ENCODE results near the gene AMMECR1.

The AMMECR1 gene

DNA sequence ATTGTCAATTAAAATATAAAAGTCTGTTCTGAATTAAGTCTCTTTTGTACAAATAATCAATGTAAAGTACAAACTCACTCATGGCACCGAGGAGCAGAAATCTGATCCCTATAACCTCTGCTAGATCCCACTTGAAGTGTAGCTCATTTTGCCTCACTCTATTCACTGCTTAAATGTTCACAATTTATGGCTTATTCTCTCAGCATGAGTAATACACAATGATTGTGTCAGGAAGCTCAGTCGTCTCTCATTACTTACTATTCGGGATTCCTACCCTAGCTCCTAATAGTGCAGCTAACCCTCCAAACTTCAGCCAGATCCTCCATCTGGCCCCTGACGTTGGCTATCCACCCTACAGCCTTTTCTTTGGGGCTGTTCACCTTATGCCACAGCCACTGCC, 4.7 kb upstream of the AMMECR1 start:
- no peak for DNase-seq

GRCh38 chrX:110321670-110322069, 3.8 kb upstream of the AMMECR1 start:
- DNase-seq = no peak
- H3K27me3 ChIP-seq = no peaks in the 10 kb centered on the region

More for the DNA sequence above, 4.7 kb upstream of the AMMECR1 start:
- peaks cover 2% of the 10 kb centered on the region; the same call in 1 of the 2 replicates for H3K36me3 ChIP-seq
- H3K9me3 ChIP-seq = no peaks in the 10 kb centered on the region
- no peaks in the 10 kb centered on the region for H3K4me1 ChIP-seq
- TF ChIP-seq, protein P1, sequence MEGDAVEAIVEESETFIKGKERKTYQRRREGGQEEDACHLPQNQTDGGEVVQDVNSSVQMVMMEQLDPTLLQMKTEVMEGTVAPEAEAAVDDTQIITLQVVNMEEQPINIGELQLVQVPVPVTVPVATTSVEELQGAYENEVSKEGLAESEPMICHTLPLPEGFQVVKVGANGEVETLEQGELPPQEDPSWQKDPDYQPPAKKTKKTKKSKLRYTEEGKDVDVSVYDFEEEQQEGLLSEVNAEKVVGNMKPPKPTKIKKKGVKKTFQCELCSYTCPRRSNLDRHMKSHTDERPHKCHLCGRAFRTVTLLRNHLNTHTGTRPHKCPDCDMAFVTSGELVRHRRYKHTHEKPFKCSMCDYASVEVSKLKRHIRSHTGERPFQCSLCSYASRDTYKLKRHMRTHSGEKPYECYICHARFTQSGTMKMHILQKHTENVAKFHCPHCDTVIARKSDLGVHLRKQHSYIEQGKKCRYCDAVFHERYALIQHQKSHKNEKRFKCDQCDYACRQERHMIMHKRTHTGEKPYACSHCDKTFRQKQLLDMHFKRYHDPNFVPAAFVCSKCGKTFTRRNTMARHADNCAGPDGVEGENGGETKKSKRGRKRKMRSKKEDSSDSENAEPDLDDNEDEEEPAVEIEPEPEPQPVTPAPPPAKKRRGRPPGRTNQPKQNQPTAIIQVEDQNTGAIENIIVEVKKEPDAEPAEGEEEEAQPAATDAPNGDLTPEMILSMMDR (IDR thresholded peaks at IDR 0.05; ENCODE audit: low read depth, low read length) = no peak
- H3K4me3 ChIP-seq (ENCODE audit: low read depth, low read length) = no peak overlapping the region
- no peaks in the 10 kb centered on the region for H3K27me3 ChIP-seq

DNA sequence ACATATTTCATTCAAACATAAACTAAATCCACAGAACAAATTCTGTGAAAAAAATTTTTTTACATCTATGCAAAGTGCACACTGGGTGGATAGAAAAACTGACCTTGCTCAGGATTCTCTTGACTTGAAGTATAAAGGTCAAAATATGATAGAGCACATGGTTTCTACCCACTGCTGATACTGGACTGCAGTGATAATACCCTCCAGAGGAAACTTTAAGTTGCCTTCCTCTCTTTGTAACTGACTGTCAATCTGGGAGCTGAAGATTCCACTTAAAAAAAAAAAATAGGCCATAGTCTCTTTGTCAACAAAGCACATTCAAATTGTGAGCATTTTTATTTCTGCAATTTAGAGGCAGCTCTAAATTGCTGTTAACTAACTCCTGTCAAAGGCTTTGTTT, 3.2 kb upstream of the AMMECR1 start:
- Histone ChIP-seq H3K27me3 (no peaks in the 10 kb centered on the region), H3K4me1 (no peaks in the 10 kb centered on the region), H3K9me3 (no peaks in the 10 kb centered on the region), H3K36me3 (peaks cover 4% of the 10 kb centered on the region; the same call in 1 of the 2 replicates), H3K4me3 (ENCODE audit: low read depth, low read length) (no peak overlapping the region)
- DNase-seq = no peak
- TF ChIP-seq, protein P1 (IDR thresholded peaks at IDR 0.05; ENCODE audit: low read depth, low read length) = no peak

More at GRCh38 chrX:110321670-110322069, 3.8 kb upstream of the AMMECR1 start:
- H3K4me3 ChIP-seq (ENCODE audit: low read depth, low read length) = no peak overlapping the region
- H3K4me1 ChIP-seq = no peaks in the 10 kb centered on the region
- no peaks in the 10 kb centered on the region for H3K9me3 ChIP-seq
- H3K36me3 ChIP-seq = peaks cover 4% of the 10 kb centered on the region; the same call in 1 of the 2 replicates
- TF ChIP-seq, protein P1 (IDR thresholded peaks at IDR 0.05; ENCODE audit: low read depth, low read length) = no peak

GRCh38 chrX:110320381-110320987, 2.6 kb upstream of the AMMECR1 start:
- TF ChIP-seq, protein P1 (IDR thresholded peaks at IDR 0.05; ENCODE audit: low read depth, low read length) = no peak
- H3K4me3 ChIP-seq (ENCODE audit: low read depth, low read length) = no peak overlapping the region
- no peak for DNase-seq
- no peaks in the 10 kb centered on the region for H3K27me3 ChIP-seq
- no peaks in the 10 kb centered on the region for H3K9me3 ChIP-seq
- H3K4me1 ChIP-seq = no peaks in the 10 kb centered on the region
- H3K36me3 ChIP-seq = peaks cover 4% of the 10 kb centered on the region; the same call in 1 of the 2 replicates

GRCh38 chrX:110318664-110318968, 731 bp upstream of the AMMECR1 start:
- H3K4me1 ChIP-seq = no peaks in the 10 kb centered on the region
- peaks cover 4% of the 10 kb centered on the region; the same call in 1 of the 2 replicates for H3K36me3 ChIP-seq
- H3K4me3 ChIP-seq (ENCODE audit: low read depth, low read length) = peak overlapping the region; percentile 73
- H3K27me3 ChIP-seq = no peaks in the 10 kb centered on the region
- TF ChIP-seq, protein P1 (IDR thresholded peaks at IDR 0.05; ENCODE audit: low read depth, low read length) = no peak
- no peak for DNase-seq
- H3K9me3 ChIP-seq = no peaks in the 10 kb centered on the region

- Histone ChIP-seq H3K36me3 (peaks cover 4% of the 10 kb centered on the region; the same call in 1 of the 2 replicates), H3K4me1 (no peaks in the 10 kb centered on the region), H3K9me3 (no peaks in the 10 kb centered on the region), H3K27me3 (no peaks in the 10 kb centered on the region), H3K4me3 (ENCODE audit: low read depth, low read length) (peak overlapping the region; percentile 64)
- TF ChIP-seq, protein P1 (IDR thresholded peaks at IDR 0.05; ENCODE audit: low read depth, low read length) = no peak
- DNase-seq = peak; percentile 15
Observed at GRCh38 chrX:110317061-110317819, 645 bp downstream of the AMMECR1 start.
